DND-41 (cell line): Measurements from ENCODE around the gene CD180.

Experiments used
- ATAC-seq: fragments of 200-7000 bp; cut with Tn5 transposase; 3 replicates; pipeline ENCODE4 v1.9.1; 2021; ENCODE audit warnings: low read depth; ENCODE audit not compliant: insufficient read depth
- DNase-seq: peaks from one replicate; pipeline ENCODE4 v3.0.0-alpha.2; 2020
- H2AFZ ChIP-seq: 2 replicates; pipeline ENCODE4 v1.6.0; 2012; ENCODE audit warnings: low read depth, low read length
- H3K27ac ChIP-seq: 2 replicates; pipeline ENCODE4 v1.5.1; 2012; ENCODE audit warnings: low read length, inconsistent platforms
- H3K27me3 ChIP-seq: fragments of 200-600 bp; sonication (generic); 2 replicates; pipeline ENCODE4 v1.6.0; 2012; ENCODE audit warnings: low read length, mild to moderate bottlenecking, inconsistent platforms; ENCODE audit not compliant: insufficient read depth, poor library complexity
- H3K36me3 ChIP-seq: 2 replicates; pipeline ENCODE4 v1.5.1; 2012; ENCODE audit warnings: low read length, inconsistent platforms; ENCODE audit not compliant: insufficient read depth
- H3K4me1 ChIP-seq: 2 replicates; pipeline ENCODE4 v1.5.1; 2012; ENCODE audit warnings: mild to moderate bottlenecking, low read length; ENCODE audit not compliant: insufficient read depth
- H3K4me2 ChIP-seq: 2 replicates; pipeline ENCODE4 v1.6.0; 2012; ENCODE audit warnings: mild to moderate bottlenecking, moderate library complexity, low read length, inconsistent platforms; ENCODE audit not compliant: insufficient read depth
- H3K4me3 ChIP-seq, 2 experiments: fragments of 200-600 bp in 1 of 2; shearing (Covaris generic) in 1 of 2; 2 replicates each; pipeline ENCODE4 v1.5.1; 2012 to 2016; ENCODE audit warnings: inconsistent platforms in 2 of 2, low read length in 2 of 2, mild to moderate bottlenecking in 2 of 2, low read depth in 1 of 2, moderate library complexity in 1 of 2
- H3K79me2 ChIP-seq: 2 replicates; pipeline ENCODE4 v1.6.0; 2012; ENCODE audit warnings: low read length, inconsistent platforms; ENCODE audit not compliant: insufficient read depth
- H3K9ac ChIP-seq: 2 replicates; pipeline ENCODE4 v1.6.0; 2012; ENCODE audit warnings: low read depth, mild to moderate bottlenecking, inconsistent platforms, low read length, moderate library complexity
- H3K9me3 ChIP-seq: 2 replicates; pipeline ENCODE4 v1.5.1; 2012; ENCODE audit warnings: low read length, moderate library complexity, mild to moderate bottlenecking, inconsistent platforms; ENCODE audit not compliant: insufficient read depth, severe bottlenecking
- H4K20me1 ChIP-seq: 2 replicates; pipeline ENCODE4 v1.6.0; 2012; ENCODE audit warnings: low read length; ENCODE audit not compliant: insufficient read depth
- CTCF ChIP-seq: IDR thresholded peaks from 2 replicates; pipeline ENCODE4 v1.5.1; 2012; ENCODE audit warnings: borderline replicate concordance, low read length, moderate library complexity, mild to moderate bottlenecking; ENCODE audit not compliant: poor library complexity, severe bottlenecking; ENCODE audit errors: extremely low read depth
- EZH2 ChIP-seq: IDR thresholded peaks from 3 replicates; pipeline ENCODE4 v1.6.1; 2012; ENCODE audit warnings: borderline replicate concordance, low read depth, mild to moderate bottlenecking, moderate library complexity, low read length, inconsistent platforms; ENCODE audit not compliant: severe bottlenecking

Gene CD180

GRCh38 chr5:67222243-67223025 is 25.8 kb upstream of the CD180 start:
- no peak overlapping the region for H2AFZ ChIP-seq
- H3K36me3 ChIP-seq = no peaks in the 10 kb centered on the region
- no peak for DNase-seq
- peak overlapping the region; percentile 65 for H3K27ac ChIP-seq
- H3K4me2 ChIP-seq = no peak overlapping the region
- H3K4me3 ChIP-seq = no peak overlapping the region
- no peaks in the 10 kb centered on the region for H3K27me3 ChIP-seq
- no peaks in the 10 kb centered on the region for H4K20me1 ChIP-seq
- H3K4me1 ChIP-seq = peaks cover 23% of the 10 kb centered on the region
- H3K79me2 ChIP-seq = no peaks in the 10 kb centered on the region
- ATAC-seq = peak; percentile 45; the same call in 2 of the 3 replicates
- H3K9me3 ChIP-seq = no peaks in the 10 kb centered on the region
- no peak overlapping the region for H3K9ac ChIP-seq
- TF ChIP-seq CTCF (no peak), EZH2 (no peak)

- DNase-seq = peak; percentile 59
- no peaks in the 10 kb centered on the region for H3K9me3 ChIP-seq
- no peaks in the 10 kb centered on the region for H4K20me1 ChIP-seq
- ATAC-seq = peak; percentile 94
- no peak overlapping the region; the same call in 1 of the 2 replicates for H2AFZ ChIP-seq
- H3K4me2 ChIP-seq = peak overlapping the region; percentile 37; the same call in 1 of the 2 replicates
- peak overlapping the region; percentile 65 for H3K27ac ChIP-seq
- peaks cover 31% of the 10 kb centered on the region for H3K4me1 ChIP-seq
- H3K9ac ChIP-seq = no peak overlapping the region
- H3K4me3 ChIP-seq = no peak overlapping the region
- TF ChIP-seq CTCF = no peak
- no peak for TF ChIP-seq EZH2
- no peaks in the 10 kb centered on the region for H3K79me2 ChIP-seq
- H3K36me3 ChIP-seq = no peaks in the 10 kb centered on the region
- H3K27me3 ChIP-seq = no peaks in the 10 kb centered on the region
Observed at GRCh38 chr5:67221487-67222242, 25.1 kb upstream of the CD180 start.

- H3K27ac ChIP-seq = peak overlapping the region; percentile 85
Observed at GRCh38 chr5:67216564-67216963, 20.0 kb upstream of the CD180 start.

More at GRCh38 chr5:67216564-67216963, 20.0 kb upstream of the CD180 start:
- peak overlapping the region; percentile 61 for H3K4me2 ChIP-seq
- H3K9me3 ChIP-seq = no peaks in the 10 kb centered on the region
- DNase-seq = no peak
- ATAC-seq = peak; percentile 3; the same call in 1 of the 3 replicates
- H3K9ac ChIP-seq = peak overlapping the region; percentile 55
- TF ChIP-seq EZH2 (no peak), CTCF (no peak)
- peaks cover 37% of the 10 kb centered on the region for H3K4me1 ChIP-seq
- H4K20me1 ChIP-seq = no peaks in the 10 kb centered on the region
- H2AFZ ChIP-seq = peak overlapping the region; percentile 80
- no peaks in the 10 kb centered on the region for H3K36me3 ChIP-seq
- H3K27me3 ChIP-seq = no peaks in the 10 kb centered on the region
- no peaks in the 10 kb centered on the region for H3K79me2 ChIP-seq
- H3K4me3 ChIP-seq = peak overlapping the region in 1 of 2 experiments; percentile 44; a peak in 2 of 4 replicates
